ENCODE data around the gene UNC13A.

DNA sequence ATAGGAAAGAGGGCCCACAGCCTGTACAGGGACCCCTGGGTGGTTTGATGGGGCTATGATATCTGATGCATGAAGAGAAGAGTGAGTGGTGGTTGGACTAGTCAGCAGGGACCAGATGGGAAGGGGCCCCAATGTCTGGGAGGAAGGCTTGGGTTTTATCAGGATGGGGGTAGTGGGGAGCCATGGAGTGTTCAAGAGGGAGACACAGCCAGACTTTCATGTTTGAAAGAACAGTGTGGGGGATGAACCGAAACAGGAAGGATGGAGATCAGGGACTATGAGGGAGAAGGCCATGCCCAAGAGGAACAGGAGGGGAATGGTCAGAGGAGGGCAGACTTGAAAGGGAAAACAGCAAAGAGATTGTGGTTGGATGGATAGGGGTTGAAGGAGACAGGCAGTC is 63.1 kb downstream of the UNC13A start:
- TF ChIP-seq CTCF (IDR thresholded peaks at IDR 0.05; ENCODE audit: extremely low read depth in 1 of 2, insufficient read depth in 1 of 2, low read depth in 1 of 2, low read length in 2 of 2) (no peak), POLR2AphosphoS5 (IDR thresholded peaks at IDR 0.05; ENCODE audit: insufficient read depth, low read depth, low read length) (no peak), EZH2 (IDR thresholded peaks at IDR 0.05; ENCODE audit: borderline replicate concordance, low read depth, low read length, severe bottlenecking) (no peak), MYC (IDR thresholded peaks at IDR 0.05; ENCODE audit: low read depth, low read length) (no peak), POLR2A (IDR thresholded peaks at IDR 0.05; ENCODE audit: low read depth, low read length) (no peak), GATA2 (IDR thresholded peaks at IDR 0.05; ENCODE audit: insufficient read depth, insufficient read length, low read depth, low read length) (no peak), FOS (IDR thresholded peaks at IDR 0.05; ENCODE audit: borderline replicate concordance, insufficient read depth, low read length) (no peak)
- TF ChIP-seq, protein P1, sequence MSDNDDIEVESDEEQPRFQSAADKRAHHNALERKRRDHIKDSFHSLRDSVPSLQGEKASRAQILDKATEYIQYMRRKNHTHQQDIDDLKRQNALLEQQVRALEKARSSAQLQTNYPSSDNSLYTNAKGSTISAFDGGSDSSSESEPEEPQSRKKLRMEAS (IDR thresholded peaks at IDR 0.05; ENCODE audit: insufficient read depth, insufficient read length): no peak

Measured in endothelial cell of umbilical vein (primary cell).